Islet precursor cell (in vitro differentiated cells): ENCODE measurements around the gene CRYBA4.
"Not testable (repeated sequence)": the region's sequence is repeated elsewhere in the genome, so short reads cannot be mapped to it uniquely, and the experiment has no call there.

Experiments used
- DNase-seq: peaks from one replicate; pipeline ENCODE4 v3.0.0-alpha.2; 2018

CRYBA4 gene

GRCh38 chr22:26597480-26597879 is 24.3 kb upstream of the CRYBA4 start:
- DNase-seq = no peak

GRCh38 chr22:26599505-26599904 is 22.3 kb upstream of the CRYBA4 start:
- no peak for DNase-seq

- no peak for DNase-seq
These were observed 20.0 kb upstream of the CRYBA4 start for GRCh38 chr22:26601726-26602125.

- DNase-seq = no peak
These were observed 19.6 kb upstream of the CRYBA4 start for GRCh38 chr22:26602127-26602526.

- no peak for DNase-seq
These were observed 17.4 kb upstream of the CRYBA4 start for GRCh38 chr22:26604368-26604767.

- no peak for DNase-seq
These were observed 15.2 kb upstream of the CRYBA4 start for GRCh38 chr22:26606611-26607010.

GRCh38 chr22:26608129-26608528 is 13.6 kb upstream of the CRYBA4 start:
- no peak for DNase-seq

GRCh38 chr22:26609287-26609686 is 12.5 kb upstream of the CRYBA4 start:
- no peak for DNase-seq

- DNase-seq = no peak
These were observed 11.4 kb upstream of the CRYBA4 start for GRCh38 chr22:26610072-26610958.

- DNase-seq = no peak
These were observed 10.8 kb upstream of the CRYBA4 start for GRCh38 chr22:26610996-26611395.

- no peak for DNase-seq
These were observed 9.1 kb upstream of the CRYBA4 start for GRCh38 chr22:26612652-26613051.

GRCh38 chr22:26613753-26614152 is 8.0 kb upstream of the CRYBA4 start:
- DNase-seq = not testable (repeated sequence)

GRCh38 chr22:26614322-26614721 is 7.4 kb upstream of the CRYBA4 start:
- no peak for DNase-seq

- no peak for DNase-seq
These were observed 6.6 kb upstream of the CRYBA4 start for GRCh38 chr22:26615149-26615548.

GRCh38 chr22:26615830-26616435 is 5.8 kb upstream of the CRYBA4 start:
- no peak for DNase-seq

- DNase-seq = no peak
These were observed 5.1 kb upstream of the CRYBA4 start for GRCh38 chr22:26616650-26617049.

- DNase-seq = no peak
These were observed 4.2 kb upstream of the CRYBA4 start, which contains the start of gene CRYBB1 for GRCh38 chr22:26617271-26618199. CRYBB1 (minus strand) TSS chr22:26618027; CDS start chr22:26616319, 1,708 bp downstream.

GRCh38 chr22:26618455-26618854 is 3.3 kb upstream of the CRYBA4 start:
- no peak for DNase-seq

- DNase-seq = no peak
These were observed 2.3 kb upstream of the CRYBA4 start for GRCh38 chr22:26619510-26619909.

- DNase-seq = no peak
These were observed 1.6 kb upstream of the CRYBA4 start for GRCh38 chr22:26620197-26620596.

- DNase-seq = no peak
These were observed 2.2 kb downstream of the CRYBA4 start for GRCh38 chr22:26623984-26624383.

GRCh38 chr22:26624803-26625202 is 3.0 kb downstream of the CRYBA4 start:
- DNase-seq = no peak
